RWPE1 (cell line): ENCODE measurements around the gene FPGS.

ENCODE experiments used
- CTCF ChIA-PET: fragments of 350-600 bp; sonication (Branson Sonifier 250); formaldehyde crosslinking; extraction: SDS; loops from one replicate; lab custom pipeline; 2021; lab: Yijun Ruan, JAX
- POLR2A ChIA-PET: fragments of 400-600 bp; formaldehyde crosslinking; extraction: SDS; loops from one replicate; lab custom pipeline; 2020; ENCODE audit warnings: antibody characterized with exemption; ENCODE audit not compliant: low non-redundant PET; lab: Yijun Ruan, JAX
- DNase-seq: peaks from one replicate; pipeline ENCODE4 v3.0.0; 2012; ENCODE audit warnings: low spot score
- H3K27ac ChIP-seq: fragments of 450-650 bp; 2 replicates; pipeline ENCODE4 v1.5.1; 2017
- CTCF ChIP-seq: fragments of 450-650 bp; conservative IDR thresholded peaks from 2 replicates; pipeline ENCODE4 v1.5.1; 2017; ENCODE audit warnings: low read depth, mild to moderate bottlenecking

FPGS gene

GRCh38 chr9:127776195-127776923 lies 26.3 kb upstream of the FPGS start:
- ChIA-PET POLR2A (interaction anchor here (0.6 kb wide), 1 partner anchor 413 kb away, joined by 7 read pairs; no protein-coding TSS in a partner anchor), CTCF (interaction anchor here (0.7 to 1.3 kb wide), 2 partner anchors 42 to 200 kb away, joined by 3 to 5 read pairs; partner anchors contain the start of gene TOR2A)
- DNase-seq: no peak
- no peak overlapping the region for H3K27ac ChIP-seq
- TF ChIP-seq CTCF: no peak

- TF ChIP-seq CTCF: no peak
- DNase-seq: no peak
- POLR2A ChIA-PET: no interaction called here
- CTCF ChIA-PET: interaction anchor here (1.3 kb wide), 1 partner anchor 42 kb away, joined by 5 read pairs; the partner anchor contains the start of gene TOR2A
- H3K27ac ChIP-seq: no peak overlapping the region
These were observed 25.8 kb upstream of the FPGS start for GRCh38 chr9:127776924-127777289.

DNA sequence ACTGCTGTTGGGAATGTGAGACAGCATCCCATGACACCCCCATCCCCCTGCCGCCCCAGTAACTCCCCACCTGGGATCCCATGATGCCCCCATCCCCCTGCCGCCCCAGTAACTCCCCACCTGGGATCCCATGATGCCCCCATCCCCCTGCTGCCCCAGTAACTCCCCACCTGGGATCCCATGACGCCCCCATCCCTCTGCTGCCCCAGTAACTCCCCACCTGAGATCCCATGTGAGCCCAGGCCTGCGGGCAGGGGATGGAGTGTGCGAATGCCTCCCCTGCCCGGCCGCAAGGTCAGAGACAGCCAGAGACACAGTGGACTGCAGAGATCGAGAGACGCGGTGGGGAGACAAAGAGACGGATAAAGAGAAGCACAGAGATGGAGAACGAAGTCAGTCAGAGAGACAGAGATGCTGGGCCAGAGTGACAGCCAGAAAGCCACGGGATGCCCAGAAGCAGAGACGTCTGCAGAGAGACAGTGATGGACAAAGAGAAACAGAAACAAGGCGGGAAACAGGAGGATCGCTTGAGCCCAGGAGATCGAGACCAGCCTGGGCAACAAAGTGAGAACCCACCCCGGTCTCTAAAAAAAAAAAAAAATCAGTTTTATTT lies 25.2 kb upstream of the FPGS start:
- POLR2A ChIA-PET: no interaction called here
- no peak overlapping the region for H3K27ac ChIP-seq
- no peak for DNase-seq
- TF ChIP-seq CTCF: no peak
- CTCF ChIA-PET: no interaction called here

DNA sequence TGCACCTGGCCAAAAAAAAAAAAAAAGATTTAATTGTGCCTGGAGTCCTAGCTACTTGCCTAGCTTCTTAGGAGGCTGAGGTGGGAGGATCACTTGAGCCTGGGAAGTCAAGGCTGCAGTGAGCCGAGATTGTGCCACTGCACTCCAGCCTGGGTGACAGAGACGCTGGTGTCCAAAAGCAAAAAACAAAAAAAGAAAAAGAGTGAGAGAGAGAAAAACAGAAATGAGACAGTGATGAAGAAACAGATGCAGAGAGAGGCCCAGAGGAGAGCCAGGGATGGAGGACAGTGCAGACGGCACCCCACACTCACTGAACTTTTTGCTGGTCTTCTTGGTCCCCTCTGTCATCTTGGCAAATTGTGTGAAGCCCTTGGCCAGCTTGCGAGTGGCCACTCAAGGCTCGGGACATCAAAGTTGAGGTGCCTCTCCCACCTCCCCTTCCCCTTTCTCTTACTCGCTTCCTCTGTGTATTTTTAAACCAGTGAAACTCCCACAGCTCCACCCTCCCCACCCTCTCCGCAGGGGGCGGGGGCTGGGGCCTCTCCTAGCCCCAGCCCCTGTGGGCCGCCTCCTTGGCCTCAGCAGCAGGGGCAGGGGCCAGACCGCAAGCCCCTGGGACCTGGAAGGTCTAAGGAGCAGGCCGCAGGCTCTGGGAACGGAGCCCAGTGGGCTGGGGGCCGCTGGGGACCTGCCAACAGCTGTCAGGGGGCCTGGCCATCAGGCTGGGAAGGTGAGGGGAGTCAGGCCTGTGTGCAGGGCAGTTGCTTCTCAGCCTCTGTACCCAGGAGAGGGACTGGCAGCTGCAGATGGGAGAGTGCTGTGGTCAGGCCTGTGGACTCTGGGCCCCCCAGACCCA lies 24.2 kb upstream of the FPGS start, which contains the start of gene SH2D3C:
SH2D3C (minus strand) TSS at position 387 of the 856 bp plus-strand sequence; CDS start at position 348, 39 bp downstream.
- TF ChIP-seq CTCF: no peak
- CTCF ChIA-PET: interaction anchor here (1.6 kb wide), 1 partner anchor 44 kb away, joined by 11 read pairs; the partner anchor contains the start of gene TOR2A
- POLR2A ChIA-PET: interaction anchor here (0.6 kb wide), 1 partner anchor 1232 kb away, joined by 5 read pairs; no protein-coding TSS in a partner anchor
- DNase-seq: no peak
- H3K27ac ChIP-seq: peak within 1 kb of the TSS; percentile 55

DNA sequence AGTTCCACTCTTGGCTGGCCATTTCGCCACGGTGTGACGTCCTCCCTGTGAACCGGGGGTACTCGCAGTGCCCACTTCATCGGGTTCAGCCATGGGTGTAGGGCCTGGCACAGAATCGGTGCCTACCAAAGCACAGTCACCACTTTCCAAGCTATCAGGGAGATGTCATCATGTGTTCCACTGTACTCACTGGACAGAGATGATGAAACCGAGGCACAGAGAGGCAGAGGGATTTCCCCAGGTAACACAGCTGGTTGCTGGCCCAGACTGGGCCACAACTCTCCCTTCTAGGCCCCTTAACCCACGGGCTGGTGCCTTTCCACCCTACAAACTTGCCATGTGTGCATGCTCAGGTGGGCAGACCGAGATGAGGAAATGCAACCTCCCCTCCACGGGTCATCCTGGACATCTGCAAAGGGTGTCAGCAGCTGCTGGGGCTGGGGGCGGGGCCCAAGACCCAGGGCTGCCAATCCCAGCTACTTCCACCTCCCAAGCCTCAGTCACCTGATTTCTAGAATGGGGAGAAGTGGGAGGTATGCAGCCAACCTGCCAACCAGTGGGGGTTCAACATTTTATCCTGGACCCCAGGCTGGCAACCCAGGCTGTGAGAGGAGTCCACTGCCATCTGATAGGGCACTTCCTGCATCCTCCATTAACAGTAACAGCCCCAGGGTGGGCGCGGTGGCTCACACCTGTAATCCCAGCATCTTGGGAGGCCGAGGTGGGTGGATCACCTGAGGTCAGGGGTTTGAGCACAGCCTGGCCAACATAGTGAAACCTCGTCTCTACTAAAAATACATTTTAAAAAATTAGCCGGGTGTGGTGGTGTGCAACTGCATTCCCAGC lies 23.3 kb upstream of the FPGS start:
- TF ChIP-seq CTCF: no peak
- peak overlapping the region; percentile 55 for H3K27ac ChIP-seq
- ChIA-PET POLR2A (interaction anchor here (0.6 kb wide), 1 partner anchor 1231 kb away, joined by 5 read pairs; no protein-coding TSS in a partner anchor), CTCF (interaction anchor here (1.6 kb wide), 1 partner anchor 45 kb away, joined by 11 read pairs; the partner anchor contains the start of gene TOR2A)
- DNase-seq: no peak
